Mononuclear cell (primary cell): ENCODE results near the gene GAN. TPM values are rescaled to one million over a fixed set of nuclear protein-coding genes. Genes with fewer than 3 reads are reported as not detected.

Experiments
- H3K27me3 ChIP-seq: 2 replicates; pipeline ENCODE4 v1.6.0; 2011; ENCODE audit warnings: low read length, control low read depth; ENCODE audit not compliant: insufficient read depth
- H3K4me1 ChIP-seq: 2 replicates; pipeline ENCODE4 v1.5.1; 2011; ENCODE audit warnings: mild to moderate bottlenecking, low read length, control low read depth; ENCODE audit not compliant: insufficient read depth
- H3K4me3 ChIP-seq: 2 replicates; pipeline ENCODE4 v1.5.1; 2011; ENCODE audit warnings: mild to moderate bottlenecking, low read length, moderate library complexity
- H3K9me3 ChIP-seq: 2 replicates; pipeline ENCODE4 v1.5.1; 2011; ENCODE audit warnings: low read depth, mild to moderate bottlenecking, control low read depth, low read length
- total RNA-seq: library from RNA; depleted of rRNA; stranded (reverse); fragments of >200 nt; gene quantifications from one replicate; pipeline ENCODE4 v1.2.3, GENCODE V29; 2012

Gene GAN
- total RNA-seq, 1 donor = 4.8 TPM

DNA sequence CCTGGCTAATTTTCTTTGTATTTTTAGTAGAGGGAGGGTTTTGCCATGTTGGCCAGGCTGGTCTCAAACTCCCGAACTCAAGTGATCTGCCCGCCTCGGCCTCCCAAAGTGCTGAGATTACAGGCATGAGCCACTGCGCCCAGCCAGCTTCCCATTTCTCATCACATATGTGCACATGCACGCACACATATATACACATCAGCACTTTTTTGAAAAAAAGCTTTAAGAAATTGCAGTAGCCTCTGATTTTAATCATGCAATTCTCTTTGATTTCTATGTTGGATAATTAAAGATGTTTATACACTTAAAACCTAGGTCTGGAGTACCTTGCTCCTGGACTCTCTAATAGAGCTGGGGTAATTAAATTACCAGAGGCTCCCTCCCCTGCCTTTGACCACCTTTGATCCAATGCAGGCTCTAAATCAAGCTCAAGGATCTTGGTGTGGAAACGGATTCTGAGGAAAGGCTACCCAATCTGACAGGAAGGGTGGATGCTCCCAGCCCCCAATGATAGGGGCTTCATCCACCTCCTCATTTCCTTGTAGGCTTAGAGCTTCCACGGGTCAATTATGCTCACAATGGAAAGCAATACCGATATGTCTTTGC is 29.7 kb upstream of the GAN start:
- H3K27me3 ChIP-seq = no peaks in the 10 kb centered on the region
- H3K4me1 ChIP-seq = no peaks in the 10 kb centered on the region
- H3K4me3 ChIP-seq = no peak overlapping the region
- no peaks in the 10 kb centered on the region for H3K9me3 ChIP-seq

DNA sequence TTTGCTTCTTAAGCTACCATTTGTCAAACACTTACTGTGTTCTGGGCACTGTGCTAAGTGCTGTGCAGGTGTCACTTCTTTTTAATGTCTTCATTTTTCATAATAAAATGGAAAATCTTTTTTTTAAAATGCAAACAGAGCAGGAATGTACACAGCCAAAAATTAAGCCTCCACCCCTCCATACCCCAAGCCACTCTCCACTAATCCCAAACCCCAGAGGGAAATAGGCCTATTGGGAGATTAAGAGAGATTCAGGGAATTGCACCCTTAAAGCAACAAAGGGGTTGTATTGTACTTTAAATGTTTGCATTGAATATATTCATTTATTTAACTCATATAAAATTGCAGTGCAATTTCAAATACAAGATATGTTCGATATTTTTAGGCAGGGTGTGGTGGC is 28.6 kb upstream of the GAN start:
- no peak overlapping the region for H3K4me3 ChIP-seq
- no peaks in the 10 kb centered on the region for H3K27me3 ChIP-seq
- H3K9me3 ChIP-seq = no peaks in the 10 kb centered on the region
- H3K4me1 ChIP-seq = no peaks in the 10 kb centered on the region

DNA sequence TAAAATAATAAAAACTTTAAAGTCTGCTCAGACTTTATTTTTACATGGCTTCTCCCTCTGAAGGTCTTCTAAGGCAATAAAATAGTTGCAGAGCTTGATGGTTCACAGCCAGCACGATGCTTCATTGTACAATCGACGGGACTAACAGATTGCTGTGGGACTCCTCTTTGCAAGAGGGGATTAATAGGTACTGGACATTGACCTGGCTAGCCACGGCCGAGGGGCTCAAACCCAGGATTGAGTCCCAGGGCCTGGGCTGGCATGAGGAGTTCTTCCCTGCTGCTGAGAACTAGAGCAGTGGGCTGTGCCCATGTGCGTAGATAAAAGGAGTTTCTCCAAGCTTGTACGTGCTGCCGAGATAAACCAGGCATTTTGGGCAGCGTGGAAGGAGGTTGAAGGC is 23.6 kb upstream of the GAN start:
- Histone ChIP-seq H3K9me3 (no peaks in the 10 kb centered on the region), H3K4me3 (no peak overlapping the region), H3K27me3 (no peaks in the 10 kb centered on the region), H3K4me1 (no peaks in the 10 kb centered on the region)

DNA sequence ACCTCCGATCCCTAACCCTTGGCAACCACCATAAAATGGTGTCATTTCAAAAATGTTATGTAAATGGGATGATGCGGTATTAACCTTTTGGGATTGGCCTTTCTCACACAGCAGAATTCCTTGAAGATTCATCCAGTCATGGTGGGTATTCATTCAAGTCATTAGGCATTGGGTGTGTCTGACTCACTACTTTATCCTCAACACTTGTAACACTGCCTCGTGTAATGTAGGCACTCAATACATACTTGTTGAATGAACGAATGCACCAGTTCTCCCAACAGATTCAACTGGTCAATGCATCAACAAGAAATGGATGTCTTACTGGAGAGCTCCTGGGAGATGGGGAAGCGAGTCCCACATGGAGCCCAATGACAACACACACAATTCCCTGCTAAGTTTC is 21.8 kb upstream of the GAN start:
- no peaks in the 10 kb centered on the region for H3K4me1 ChIP-seq
- H3K9me3 ChIP-seq = no peaks in the 10 kb centered on the region
- no peak overlapping the region for H3K4me3 ChIP-seq
- H3K27me3 ChIP-seq = no peaks in the 10 kb centered on the region

DNA sequence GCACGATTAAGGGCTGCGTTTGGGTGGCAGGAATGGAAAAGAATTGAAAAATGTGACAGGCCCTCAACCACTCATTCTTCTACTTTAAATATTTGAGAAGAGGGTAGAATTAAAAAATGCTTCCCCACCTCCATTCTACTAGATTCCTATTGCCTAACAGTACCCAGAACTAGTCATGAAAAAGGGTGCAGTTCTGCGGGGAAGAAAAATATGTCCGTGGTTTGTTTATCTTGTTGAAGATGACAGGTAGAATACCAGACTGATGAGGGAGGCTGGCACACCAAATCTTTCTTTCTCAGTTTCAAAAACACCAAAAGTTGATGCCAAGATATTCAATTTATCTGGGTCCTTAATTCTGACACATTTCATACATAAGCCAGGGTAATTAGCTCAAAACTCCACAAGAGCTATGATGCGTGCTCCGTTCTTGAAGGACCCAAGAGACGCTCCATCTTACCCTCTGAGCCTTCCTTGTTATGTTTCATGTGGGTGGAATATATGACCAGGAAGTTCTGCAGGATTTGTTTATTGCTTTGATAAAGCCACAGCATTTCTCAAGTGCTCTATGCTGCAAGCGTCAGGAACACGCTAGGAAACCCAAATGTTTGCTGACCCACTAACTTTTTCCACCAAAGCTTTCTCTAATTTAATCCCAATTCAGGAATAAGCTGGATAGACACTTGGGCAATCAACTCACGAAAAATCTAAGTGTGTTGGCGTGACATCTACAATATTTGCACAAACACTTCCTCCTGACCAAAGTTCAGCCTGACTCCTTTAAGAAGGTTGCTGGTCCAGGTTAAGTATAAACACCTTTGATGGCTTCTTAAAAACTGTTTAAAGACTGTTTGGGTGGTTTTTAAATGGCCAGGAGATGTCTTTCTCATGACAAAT is 20.6 kb upstream of the GAN start:
- no peaks in the 10 kb centered on the region for H3K9me3 ChIP-seq
- H3K4me1 ChIP-seq = no peaks in the 10 kb centered on the region
- no peak overlapping the region for H3K4me3 ChIP-seq
- H3K27me3 ChIP-seq = no peaks in the 10 kb centered on the region

DNA sequence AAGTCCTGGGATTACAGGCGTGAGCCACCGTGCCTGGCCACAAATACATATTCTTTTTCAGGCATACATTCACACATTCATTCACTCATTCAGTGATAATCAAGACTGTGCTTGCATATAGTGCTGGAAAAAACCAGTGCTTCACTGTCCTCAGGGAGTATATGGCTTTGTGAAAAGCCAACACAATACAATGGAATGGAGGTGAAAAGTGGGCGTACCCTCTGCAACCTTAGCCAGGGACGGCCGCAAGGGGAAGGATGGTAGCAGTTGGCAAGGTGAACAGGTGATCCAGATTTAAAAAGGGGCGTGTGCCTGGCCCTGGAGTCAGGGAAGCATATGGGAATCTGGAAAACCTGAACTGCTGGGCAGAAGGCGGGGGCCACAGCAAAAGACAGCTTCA is 18.1 kb upstream of the GAN start:
- Histone ChIP-seq H3K9me3 (no peaks in the 10 kb centered on the region), H3K27me3 (no peaks in the 10 kb centered on the region), H3K4me1 (no peaks in the 10 kb centered on the region), H3K4me3 (no peak overlapping the region)

DNA sequence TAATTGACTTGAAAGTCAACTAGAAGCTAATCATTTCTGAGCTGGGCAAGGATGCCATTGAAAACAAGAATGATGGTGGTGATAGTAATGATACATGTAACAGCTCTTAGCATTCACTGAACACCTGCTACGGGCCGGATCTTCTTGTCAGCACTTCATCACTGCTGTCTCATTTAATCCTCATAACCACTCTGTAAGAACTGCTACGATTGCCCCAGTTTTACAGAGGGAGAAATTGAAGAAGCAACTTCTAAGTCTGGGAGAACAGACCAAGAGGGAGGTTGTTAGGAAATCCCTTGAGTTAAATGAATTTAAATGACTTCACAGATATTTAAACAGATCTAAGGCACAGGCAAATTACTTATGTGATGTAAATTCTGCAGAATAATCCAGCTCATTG is 7.0 kb upstream of the GAN start:
- Histone ChIP-seq H3K9me3 (no peaks in the 10 kb centered on the region), H3K27me3 (no peaks in the 10 kb centered on the region), H3K4me3 (no peak overlapping the region), H3K4me1 (peaks cover under 1% of the 10 kb centered on the region)

DNA sequence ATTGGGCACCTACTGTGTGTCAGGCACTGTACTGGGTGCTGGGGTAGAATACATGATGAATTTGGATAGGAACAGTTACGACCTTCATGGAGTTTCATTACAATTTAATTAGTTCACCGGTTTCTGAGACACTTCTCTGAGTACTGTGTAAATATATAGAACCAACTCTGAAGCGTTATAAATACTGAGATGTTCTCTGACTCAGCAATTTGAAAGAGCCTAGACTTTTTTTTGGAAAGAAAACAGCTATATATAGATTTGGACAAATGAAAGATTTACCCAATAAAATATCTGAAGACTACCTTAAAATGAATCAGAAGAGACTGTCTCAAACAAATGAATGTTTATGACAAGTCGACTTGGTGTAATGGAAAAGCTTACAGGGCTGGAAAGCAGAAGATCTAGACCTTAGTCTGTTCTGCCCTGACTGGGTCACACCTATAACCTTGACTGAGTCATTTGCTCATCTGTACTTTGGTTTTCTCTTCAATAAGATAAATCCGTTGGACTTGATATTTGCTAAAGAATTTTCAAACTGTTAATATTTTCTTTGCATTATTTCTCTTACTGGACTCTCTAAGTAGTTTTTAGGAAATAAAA is 4.6 kb upstream of the GAN start:
- Histone ChIP-seq H3K9me3 (no peaks in the 10 kb centered on the region), H3K27me3 (no peaks in the 10 kb centered on the region), H3K4me3 (no peak overlapping the region), H3K4me1 (peaks cover 17% of the 10 kb centered on the region)

DNA sequence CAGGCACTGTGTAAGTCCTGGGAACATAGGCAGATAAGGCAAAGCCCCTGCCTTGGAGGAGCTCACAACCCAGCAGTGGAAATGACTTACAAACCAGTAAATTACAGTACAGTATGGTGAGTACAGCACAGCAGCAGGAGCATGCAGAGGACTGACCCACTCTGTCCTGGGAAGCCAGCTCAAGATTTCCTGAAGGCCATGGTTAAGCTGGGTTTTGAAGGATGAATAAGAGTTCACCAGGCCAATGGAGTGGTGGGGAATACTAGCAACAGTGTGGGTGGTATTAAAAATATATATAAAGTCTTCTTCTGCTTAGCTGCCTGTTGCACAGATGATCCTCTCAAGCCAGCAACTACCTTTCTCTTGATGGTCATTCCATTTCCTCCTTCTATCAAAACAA is 3.0 kb upstream of the GAN start:
- no peaks in the 10 kb centered on the region for H3K27me3 ChIP-seq
- H3K4me1 ChIP-seq = peaks cover 26% of the 10 kb centered on the region
- no peaks in the 10 kb centered on the region for H3K9me3 ChIP-seq
- H3K4me3 ChIP-seq = no peak overlapping the region

DNA sequence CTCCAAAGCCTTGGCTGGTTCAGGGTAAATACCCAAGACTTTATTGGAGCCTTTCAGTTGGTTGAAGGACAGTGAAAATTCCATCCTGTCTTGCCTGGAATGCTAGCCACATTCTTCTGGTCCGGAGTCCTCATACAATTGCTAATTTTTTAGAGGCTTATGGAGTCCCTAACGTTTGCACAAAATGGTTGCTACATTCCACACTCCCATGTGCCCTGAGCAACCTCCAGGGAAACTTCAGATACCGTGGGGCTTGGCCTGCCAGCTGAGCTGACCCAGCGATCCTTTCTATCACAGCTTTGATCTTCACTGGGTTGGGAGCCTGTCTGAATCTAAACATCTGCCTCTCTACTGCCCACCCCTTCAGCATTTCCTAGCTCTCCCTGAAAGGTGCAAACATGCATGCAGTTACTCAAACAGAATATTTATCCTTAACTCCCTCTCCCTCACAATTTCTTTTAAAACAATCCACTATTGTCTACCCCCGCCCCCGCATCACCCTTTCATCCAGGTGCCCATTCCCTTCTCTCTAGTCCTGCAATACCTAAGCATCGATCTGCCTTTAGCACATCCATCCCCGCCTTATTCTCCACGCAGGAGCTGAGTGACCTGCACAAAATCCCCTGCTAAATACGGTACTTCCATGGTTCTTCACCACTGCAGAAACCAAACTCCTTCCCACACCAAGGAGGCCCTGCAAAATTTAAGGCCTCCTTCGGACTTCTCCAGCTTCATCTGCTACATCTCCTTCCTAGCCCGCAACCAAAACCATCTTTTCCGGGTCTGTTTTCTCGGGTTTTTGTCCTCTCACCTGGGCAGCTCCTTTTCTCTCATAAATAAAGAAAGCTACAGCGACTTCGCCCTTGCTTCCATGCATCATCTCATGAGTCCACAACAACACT is 810 bp upstream of the GAN start:
- Histone ChIP-seq H3K4me1 (peaks cover 26% of the 10 kb centered on the region), H3K4me3 (peak overlapping the region; percentile 97), H3K9me3 (no peaks in the 10 kb centered on the region), H3K27me3 (no peaks in the 10 kb centered on the region)

DNA sequence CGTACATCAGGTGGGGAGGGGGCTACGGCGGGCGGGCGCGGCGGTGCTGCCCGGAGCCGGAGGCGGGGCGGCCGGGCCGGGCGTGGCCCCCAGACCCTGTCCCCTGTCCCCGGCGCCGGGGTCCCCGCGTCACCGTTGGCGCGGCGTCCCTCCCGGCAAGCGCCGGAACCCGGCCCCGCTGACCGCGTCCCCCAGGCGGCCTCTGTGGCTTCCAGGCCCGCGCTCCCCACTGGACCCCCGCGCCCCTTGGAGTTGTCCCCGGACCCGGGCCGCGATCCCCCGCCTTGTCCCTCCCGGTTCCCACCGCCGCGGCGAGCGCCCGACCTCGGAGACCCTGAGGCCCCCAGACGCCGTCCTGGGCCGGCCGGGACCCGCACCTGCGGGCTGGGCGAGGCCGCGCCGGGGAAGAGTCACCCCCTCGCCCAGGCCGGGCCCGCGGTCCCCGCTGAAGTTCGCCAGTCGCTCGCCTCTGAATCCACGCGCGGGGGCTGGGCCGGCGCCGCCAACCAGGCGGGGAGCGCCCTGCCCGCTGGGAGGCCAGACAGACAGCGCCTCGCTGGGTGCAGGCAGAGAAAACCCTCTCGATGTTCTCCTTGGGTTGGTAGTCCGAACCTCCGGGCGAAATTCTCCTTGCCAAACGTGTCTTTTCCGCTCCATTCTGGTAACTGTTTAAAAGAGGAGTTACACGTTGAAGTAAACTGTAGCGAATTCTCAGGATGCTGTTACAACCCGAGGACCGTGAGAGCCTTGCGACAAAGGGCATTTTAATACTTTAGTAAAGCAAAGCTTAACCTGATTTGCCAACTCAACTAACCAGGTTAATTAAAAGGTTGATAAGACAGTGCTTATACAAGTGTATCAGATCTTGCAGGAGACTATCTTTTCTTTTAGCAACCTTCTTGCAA is 761 bp downstream of the GAN start:
- no peaks in the 10 kb centered on the region for H3K9me3 ChIP-seq
- H3K4me3 ChIP-seq = peak overlapping the region; percentile 97
- H3K27me3 ChIP-seq = no peaks in the 10 kb centered on the region
- peaks cover 26% of the 10 kb centered on the region for H3K4me1 ChIP-seq

DNA sequence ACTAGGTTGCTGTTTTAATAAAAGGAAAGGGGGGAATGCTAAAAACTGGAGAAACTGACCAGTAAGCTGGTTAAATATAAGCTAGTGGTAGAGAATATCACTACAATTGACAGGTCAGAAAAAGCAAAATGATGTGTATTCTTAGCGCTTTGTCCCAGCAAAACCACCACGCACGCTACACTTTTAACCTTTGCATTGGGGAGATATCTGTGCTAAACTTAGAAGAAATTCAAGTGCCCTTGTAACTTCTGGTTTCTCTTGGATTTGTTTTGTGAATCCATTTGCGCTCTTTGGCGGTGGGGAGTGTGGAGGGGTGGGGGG is 1.4 kb downstream of the GAN start:
- peaks cover 26% of the 10 kb centered on the region for H3K4me1 ChIP-seq
- no peaks in the 10 kb centered on the region for H3K27me3 ChIP-seq
- H3K4me3 ChIP-seq = peak overlapping the region; percentile 97
- no peaks in the 10 kb centered on the region for H3K9me3 ChIP-seq

DNA sequence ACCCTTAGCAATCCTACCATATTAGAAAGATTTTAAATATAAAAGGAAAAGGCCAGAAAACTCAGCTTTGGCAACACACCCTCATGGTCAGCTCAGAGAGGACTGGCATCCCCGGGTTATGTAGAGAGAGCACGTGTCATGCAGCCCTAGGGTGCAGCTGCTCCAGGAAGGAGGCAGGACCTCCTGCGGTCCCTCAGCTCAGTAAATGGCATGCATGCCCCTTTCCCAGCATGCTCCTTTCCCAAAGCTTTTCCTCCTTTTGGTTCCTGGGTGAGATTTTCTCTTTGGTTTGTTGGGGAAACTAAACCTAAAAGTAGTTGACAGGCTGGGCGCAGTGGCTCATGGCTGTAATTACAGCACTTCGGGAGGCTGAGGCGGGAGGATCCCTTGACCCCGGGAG is 3.9 kb downstream of the GAN start:
- Histone ChIP-seq H3K4me1 (peaks cover 16% of the 10 kb centered on the region), H3K27me3 (no peaks in the 10 kb centered on the region), H3K9me3 (no peaks in the 10 kb centered on the region), H3K4me3 (no peak overlapping the region)

DNA sequence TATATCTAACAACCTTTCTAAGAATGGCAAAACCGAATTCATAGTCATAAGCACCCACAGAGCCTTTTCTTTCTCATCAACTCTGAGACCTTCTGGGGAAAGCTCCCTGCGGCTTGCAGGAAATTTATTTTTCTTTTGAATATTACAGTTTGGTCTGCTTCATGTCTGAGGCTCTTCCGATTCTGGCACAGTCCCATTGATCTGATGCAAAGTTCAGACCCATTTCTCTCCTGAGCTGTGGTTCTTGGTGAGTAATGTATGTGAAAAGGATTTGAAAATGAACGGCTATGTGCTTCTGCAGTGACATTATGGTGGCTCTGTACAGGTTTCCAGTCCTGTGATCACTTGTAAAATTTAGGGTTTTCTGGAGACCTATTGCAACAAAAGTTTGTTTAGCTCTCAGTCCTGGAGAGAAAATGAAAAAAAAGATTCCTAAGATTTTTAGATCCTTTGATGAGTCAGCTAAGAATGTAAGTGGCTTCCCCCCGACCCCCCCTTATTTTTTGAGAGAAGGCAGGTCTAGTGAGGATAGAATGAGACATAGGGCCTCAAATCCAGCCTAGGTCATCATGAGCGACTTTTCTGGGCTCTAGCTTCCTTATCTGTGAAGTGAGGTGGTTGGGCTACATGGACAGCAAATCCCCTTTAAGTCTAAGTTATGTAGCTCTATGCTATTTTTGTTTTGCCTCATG is 4.6 kb downstream of the GAN start:
- no peak overlapping the region for H3K4me3 ChIP-seq
- peaks cover 9% of the 10 kb centered on the region for H3K4me1 ChIP-seq
- H3K27me3 ChIP-seq = no peaks in the 10 kb centered on the region
- H3K9me3 ChIP-seq = no peaks in the 10 kb centered on the region
